ENCODE data around the gene LORICRIN.

The LORICRIN gene

DNA sequence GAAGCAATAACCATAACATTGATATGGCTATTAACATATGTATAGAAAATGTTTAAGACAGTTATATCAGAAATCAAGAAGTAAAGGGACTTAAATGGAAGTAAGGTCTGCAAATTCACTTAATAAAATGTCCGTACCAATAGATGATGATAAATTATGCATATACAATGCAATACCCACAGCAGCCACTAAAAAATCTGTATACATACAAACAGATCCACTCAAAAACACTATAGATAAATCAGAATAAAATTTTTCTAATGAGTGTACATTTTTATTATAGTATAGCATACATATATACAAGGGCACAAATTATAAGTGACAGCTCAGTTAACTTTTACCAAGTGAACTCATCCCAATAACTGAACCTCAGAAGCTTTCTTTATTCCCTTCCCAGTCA, 6.0 kb downstream of the LORICRIN start:
- no peak overlapping the region for H3K27ac ChIP-seq (ENCODE audit: low read length)
- no peak overlapping the region for H3K4me3 ChIP-seq (ENCODE audit: low read length in 2 of 2)
- H3K36me3 ChIP-seq (ENCODE audit: control insufficient read depth in 2 of 2, insufficient read depth in 2 of 2, low read length in 2 of 2) = no peaks in the 10 kb centered on the region
- peaks cover 26 to 40% of the 10 kb centered on the region in 2 donors for H3K27me3 ChIP-seq (ENCODE audit: control insufficient read depth in 1 of 2, insufficient read depth in 2 of 2, low read length in 2 of 2)
- no peak overlapping the region for H3K9ac ChIP-seq (ENCODE audit: low read length in 2 of 2)
- H3K9me3 ChIP-seq (ENCODE audit: control insufficient read depth in 2 of 2, low read length in 2 of 2) = no peaks in the 10 kb centered on the region
- H3K4me1 ChIP-seq (ENCODE audit: control insufficient read depth, insufficient read depth, low read length) = peaks cover 10% of the 10 kb centered on the region

GRCh38 chr1:153271711-153272110, 12.2 kb downstream of the LORICRIN start:
- no peak overlapping the region for H3K27ac ChIP-seq (ENCODE audit: low read length)
- no peak overlapping the region for H3K9ac ChIP-seq (ENCODE audit: low read length in 2 of 2)
- H3K27me3 ChIP-seq (ENCODE audit: control insufficient read depth in 1 of 2, insufficient read depth in 2 of 2, low read length in 2 of 2) = peaks cover 9 to 10% of the 10 kb centered on the region in 2 donors
- no peaks in the 10 kb centered on the region for H3K9me3 ChIP-seq (ENCODE audit: control insufficient read depth in 2 of 2, low read length in 2 of 2)
- no peaks in the 10 kb centered on the region for H3K4me1 ChIP-seq (ENCODE audit: control insufficient read depth, insufficient read depth, low read length)
- H3K4me3 ChIP-seq (ENCODE audit: low read length in 2 of 2) = no peak overlapping the region
- no peaks in the 10 kb centered on the region for H3K36me3 ChIP-seq (ENCODE audit: control insufficient read depth in 2 of 2, insufficient read depth in 2 of 2, low read length in 2 of 2)

DNA sequence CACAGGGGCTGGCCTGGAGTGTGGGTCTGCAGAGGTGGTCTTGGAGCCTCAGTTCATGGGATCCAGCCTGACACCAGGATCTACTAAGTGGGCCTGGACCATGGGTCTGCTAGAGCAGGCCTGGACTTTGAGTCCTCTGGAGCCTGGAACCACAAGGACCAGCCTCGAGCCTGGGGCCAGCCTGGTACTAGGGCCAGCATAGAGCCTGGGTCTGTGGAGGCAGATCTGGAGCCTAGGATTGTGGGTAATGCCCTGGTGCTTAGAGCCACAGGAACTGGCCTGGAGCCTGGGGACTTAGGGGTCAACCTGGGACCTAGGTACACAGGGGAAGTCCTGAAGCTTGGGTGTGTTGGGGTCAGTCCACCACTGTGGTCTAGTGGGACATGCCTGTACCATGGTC, 12.7 kb downstream of the LORICRIN start:
- H3K36me3 ChIP-seq (ENCODE audit: control insufficient read depth in 2 of 2, insufficient read depth in 2 of 2, low read length in 2 of 2) = no peaks in the 10 kb centered on the region
- no peak overlapping the region for H3K27ac ChIP-seq (ENCODE audit: low read length)
- H3K4me1 ChIP-seq (ENCODE audit: control insufficient read depth, insufficient read depth, low read length) = no peaks in the 10 kb centered on the region
- no peaks in the 10 kb centered on the region for H3K9me3 ChIP-seq (ENCODE audit: control insufficient read depth in 2 of 2, low read length in 2 of 2)
- H3K4me3 ChIP-seq (ENCODE audit: low read length in 2 of 2) = no peak overlapping the region
- H3K9ac ChIP-seq (ENCODE audit: low read length in 2 of 2) = no peak overlapping the region
- peaks cover 9 to 10% of the 10 kb centered on the region in 2 donors for H3K27me3 ChIP-seq (ENCODE audit: control insufficient read depth in 1 of 2, insufficient read depth in 2 of 2, low read length in 2 of 2)

DNA sequence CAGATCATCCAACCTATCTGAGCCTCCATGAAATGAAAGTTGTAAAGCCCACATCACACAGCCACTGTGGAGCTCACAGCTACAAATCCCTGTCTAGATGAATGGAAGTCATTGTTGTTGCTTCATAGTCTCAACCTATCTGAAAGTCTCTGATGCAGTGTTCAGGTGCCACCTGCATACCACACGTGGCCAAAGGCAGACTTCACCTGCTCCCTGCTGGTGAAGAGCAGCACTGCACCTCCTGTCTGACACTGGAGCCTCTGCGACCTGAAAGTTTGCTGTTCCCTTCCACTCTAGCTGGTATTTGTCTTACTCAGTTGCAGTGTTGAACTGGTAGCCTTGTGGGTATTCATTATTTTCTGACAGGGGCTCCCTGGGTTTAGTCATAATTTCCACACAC, 18.4 kb downstream of the LORICRIN start:
- Histone ChIP-seq H3K27ac (ENCODE audit: low read length) (no peak overlapping the region), H3K27me3 (ENCODE audit: control insufficient read depth in 1 of 2, insufficient read depth in 2 of 2, low read length in 2 of 2) (peaks cover under 1 to 5% of the 10 kb centered on the region in 2 donors), H3K4me3 (ENCODE audit: low read length in 2 of 2) (no peak overlapping the region)

DNA sequence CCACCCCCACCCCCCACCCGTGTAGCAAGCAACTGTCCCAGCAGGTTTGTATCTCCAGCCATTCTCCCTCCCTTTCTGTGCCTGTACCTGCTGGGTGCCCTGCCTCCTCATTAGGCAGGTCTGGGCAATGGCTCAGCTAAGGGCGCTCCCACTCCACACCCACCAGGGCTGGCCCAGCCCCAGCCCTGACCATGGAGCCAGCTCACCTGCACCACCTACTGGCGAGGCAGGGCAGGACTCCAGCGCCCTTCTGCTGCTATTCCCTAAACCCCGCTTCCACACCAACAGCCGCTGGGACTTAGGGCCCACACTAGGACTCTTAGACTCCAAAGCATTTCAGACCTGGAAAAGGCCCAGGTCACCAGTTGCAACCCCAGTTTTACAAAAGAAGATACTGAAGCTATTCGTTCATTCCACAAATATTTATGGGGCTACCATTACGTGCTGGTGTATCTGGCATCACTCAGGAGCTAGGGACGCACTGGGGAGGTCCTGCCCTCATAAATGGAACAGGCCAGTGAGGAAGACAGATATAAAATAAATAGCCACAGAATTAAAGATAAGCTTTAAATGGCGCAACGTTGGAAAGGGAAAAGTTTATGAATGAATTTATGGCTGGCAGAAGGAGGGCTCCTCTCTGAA, 29.3 kb downstream of the LORICRIN start:
- no peaks in the 10 kb centered on the region for H3K9me3 ChIP-seq (ENCODE audit: control insufficient read depth in 2 of 2, low read length in 2 of 2)
- H3K27ac ChIP-seq (ENCODE audit: low read length) = no peak overlapping the region
- H3K4me3 ChIP-seq (ENCODE audit: low read length in 2 of 2) = no peak overlapping the region
- no peaks in the 10 kb centered on the region for H3K36me3 ChIP-seq (ENCODE audit: control insufficient read depth in 2 of 2, insufficient read depth in 2 of 2, low read length in 2 of 2)
- peaks cover 3 to 8% of the 10 kb centered on the region in 2 donors for H3K27me3 ChIP-seq (ENCODE audit: control insufficient read depth in 1 of 2, insufficient read depth in 2 of 2, low read length in 2 of 2)
- H3K4me1 ChIP-seq (ENCODE audit: control insufficient read depth, insufficient read depth, low read length) = no peaks in the 10 kb centered on the region
- H3K9ac ChIP-seq (ENCODE audit: low read length in 2 of 2) = no peak overlapping the region

More for the DNA sequence above, 18.4 kb downstream of the LORICRIN start:
- Histone ChIP-seq H3K4me1 (ENCODE audit: control insufficient read depth, insufficient read depth, low read length) (no peaks in the 10 kb centered on the region), H3K9ac (ENCODE audit: low read length in 2 of 2) (no peak overlapping the region), H3K9me3 (ENCODE audit: control insufficient read depth in 2 of 2, low read length in 2 of 2) (no peaks in the 10 kb centered on the region), H3K36me3 (ENCODE audit: control insufficient read depth in 2 of 2, insufficient read depth in 2 of 2, low read length in 2 of 2) (no peaks in the 10 kb centered on the region)

DNA sequence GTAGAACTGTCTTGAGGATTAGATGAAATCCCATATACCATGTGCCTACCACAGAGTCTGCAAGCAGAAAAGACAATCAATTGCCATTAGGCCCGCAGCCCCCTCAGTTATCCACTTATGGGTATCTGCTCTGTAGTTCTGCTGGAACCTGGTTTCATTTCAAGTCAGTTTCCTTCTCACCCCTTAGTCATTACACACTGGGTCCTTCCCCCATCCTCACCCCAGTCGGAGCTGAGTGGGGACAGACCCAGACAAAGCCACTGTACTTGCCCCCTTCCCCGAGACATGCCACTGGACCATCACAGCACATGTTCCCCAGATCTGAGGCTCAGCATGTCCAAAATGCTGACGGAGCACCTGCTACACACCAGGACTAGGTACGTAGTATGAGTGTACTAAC, 32.0 kb downstream of the LORICRIN start:
- H3K4me3 ChIP-seq (ENCODE audit: low read length in 2 of 2) = no peak overlapping the region
- H3K9me3 ChIP-seq (ENCODE audit: control insufficient read depth in 2 of 2, low read length in 2 of 2) = no peaks in the 10 kb centered on the region
- H3K36me3 ChIP-seq (ENCODE audit: control insufficient read depth in 2 of 2, insufficient read depth in 2 of 2, low read length in 2 of 2) = no peaks in the 10 kb centered on the region
- H3K4me1 ChIP-seq (ENCODE audit: control insufficient read depth, insufficient read depth, low read length) = no peaks in the 10 kb centered on the region
- no peak overlapping the region for H3K27ac ChIP-seq (ENCODE audit: low read length)
- no peak overlapping the region for H3K9ac ChIP-seq (ENCODE audit: low read length in 2 of 2)
- H3K27me3 ChIP-seq (ENCODE audit: control insufficient read depth in 1 of 2, insufficient read depth in 2 of 2, low read length in 2 of 2) = peaks cover 3 to 10% of the 10 kb centered on the region in 2 donors

DNA sequence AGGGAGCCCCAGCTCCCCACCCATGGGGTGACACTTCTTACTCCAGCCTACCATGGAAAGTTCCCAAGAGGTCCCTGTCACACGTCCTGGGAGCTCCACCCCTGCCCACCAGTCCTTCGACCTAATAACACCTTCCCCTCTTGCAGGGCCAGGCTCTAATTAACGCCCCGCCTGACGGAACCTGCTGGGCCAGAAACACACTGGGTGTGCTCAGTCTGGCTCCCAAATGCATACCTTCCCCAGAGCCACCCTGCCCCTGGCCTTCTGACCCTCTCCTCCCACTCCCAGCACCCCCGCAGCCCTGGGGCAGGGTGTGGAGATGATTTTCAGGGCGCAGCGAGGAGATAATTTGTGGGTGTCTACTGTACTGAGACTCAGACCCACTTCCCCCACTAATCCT, 32.7 kb downstream of the LORICRIN start:
- no peaks in the 10 kb centered on the region for H3K9me3 ChIP-seq (ENCODE audit: control insufficient read depth in 2 of 2, low read length in 2 of 2)
- peaks cover 3 to 10% of the 10 kb centered on the region in 2 donors for H3K27me3 ChIP-seq (ENCODE audit: control insufficient read depth in 1 of 2, insufficient read depth in 2 of 2, low read length in 2 of 2)
- no peaks in the 10 kb centered on the region for H3K36me3 ChIP-seq (ENCODE audit: control insufficient read depth in 2 of 2, insufficient read depth in 2 of 2, low read length in 2 of 2)
- H3K9ac ChIP-seq (ENCODE audit: low read length in 2 of 2) = no peak overlapping the region
- H3K27ac ChIP-seq (ENCODE audit: low read length) = no peak overlapping the region
- H3K4me3 ChIP-seq (ENCODE audit: low read length in 2 of 2) = no peak overlapping the region
- no peaks in the 10 kb centered on the region for H3K4me1 ChIP-seq (ENCODE audit: control insufficient read depth, insufficient read depth, low read length)

DNA sequence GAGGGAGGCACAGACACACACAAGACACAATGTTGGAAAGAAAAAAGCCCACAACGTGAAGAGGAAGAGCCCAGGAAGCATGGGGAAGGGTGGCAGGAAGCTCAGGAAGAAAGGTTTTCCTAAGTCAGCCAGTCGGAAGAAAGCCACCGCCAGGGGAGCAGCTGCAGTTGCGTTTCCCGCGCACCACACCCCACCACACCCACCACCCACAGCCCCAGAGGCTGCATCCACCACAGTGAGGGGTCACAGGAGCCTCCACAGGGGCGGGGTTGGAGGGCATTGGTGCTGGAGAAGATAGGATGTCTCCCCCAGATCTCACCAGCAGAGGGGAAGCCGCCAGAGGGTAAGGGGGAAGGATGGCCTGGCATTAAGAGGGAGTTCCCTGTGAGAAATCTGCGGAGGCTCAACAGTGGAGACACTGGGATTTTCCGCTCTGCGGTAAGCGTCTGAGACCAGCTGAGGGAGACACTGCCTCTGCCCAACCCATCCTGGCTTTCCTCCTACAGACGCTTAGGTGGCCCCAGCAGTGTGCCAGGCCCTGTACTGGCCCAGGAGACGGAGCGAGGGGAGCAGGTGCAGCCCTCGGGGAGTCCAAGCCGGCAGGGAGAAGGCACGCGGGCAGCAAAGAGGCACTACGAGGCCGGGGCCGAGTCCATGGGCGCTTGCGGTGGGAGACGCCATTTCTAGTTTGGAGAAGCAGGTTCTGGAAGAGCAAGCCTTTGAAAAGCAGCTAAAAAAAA, 33.4 kb downstream of the LORICRIN start:
- no peak overlapping the region for H3K9ac ChIP-seq (ENCODE audit: low read length in 2 of 2)
- no peaks in the 10 kb centered on the region for H3K9me3 ChIP-seq (ENCODE audit: control insufficient read depth in 2 of 2, low read length in 2 of 2)

GRCh38 chr1:153293480-153293775, 33.9 kb downstream of the LORICRIN start:
- no peaks in the 10 kb centered on the region for H3K4me1 ChIP-seq (ENCODE audit: control insufficient read depth, insufficient read depth, low read length)
- no peak overlapping the region for H3K9ac ChIP-seq (ENCODE audit: low read length in 2 of 2)
- no peaks in the 10 kb centered on the region for H3K36me3 ChIP-seq (ENCODE audit: control insufficient read depth in 2 of 2, insufficient read depth in 2 of 2, low read length in 2 of 2)
- H3K4me3 ChIP-seq (ENCODE audit: low read length in 2 of 2) = no peak overlapping the region
- H3K27ac ChIP-seq (ENCODE audit: low read length) = no peak overlapping the region
- H3K9me3 ChIP-seq (ENCODE audit: control insufficient read depth in 2 of 2, low read length in 2 of 2) = no peaks in the 10 kb centered on the region
- H3K27me3 ChIP-seq (ENCODE audit: control insufficient read depth in 1 of 2, insufficient read depth in 2 of 2, low read length in 2 of 2) = peaks cover 3 to 10% of the 10 kb centered on the region in 2 donors

More for the DNA sequence above, 33.4 kb downstream of the LORICRIN start:
- H3K4me1 ChIP-seq (ENCODE audit: control insufficient read depth, insufficient read depth, low read length) = no peaks in the 10 kb centered on the region
- no peak overlapping the region for H3K27ac ChIP-seq (ENCODE audit: low read length)
- no peak overlapping the region for H3K4me3 ChIP-seq (ENCODE audit: low read length in 2 of 2)
- H3K36me3 ChIP-seq (ENCODE audit: control insufficient read depth in 2 of 2, insufficient read depth in 2 of 2, low read length in 2 of 2) = no peaks in the 10 kb centered on the region
- H3K27me3 ChIP-seq (ENCODE audit: control insufficient read depth in 1 of 2, insufficient read depth in 2 of 2, low read length in 2 of 2) = peaks cover 3 to 10% of the 10 kb centered on the region in 2 donors

- Histone ChIP-seq H3K36me3 (ENCODE audit: control insufficient read depth in 2 of 2, insufficient read depth in 2 of 2, low read length in 2 of 2) (no peaks in the 10 kb centered on the region), H3K27ac (ENCODE audit: low read length) (no peak overlapping the region), H3K4me1 (ENCODE audit: control insufficient read depth, insufficient read depth, low read length) (no peaks in the 10 kb centered on the region), H3K27me3 (ENCODE audit: control insufficient read depth in 1 of 2, insufficient read depth in 2 of 2, low read length in 2 of 2) (peaks cover 3 to 10% of the 10 kb centered on the region in 2 donors), H3K9me3 (ENCODE audit: control insufficient read depth in 2 of 2, low read length in 2 of 2) (no peaks in the 10 kb centered on the region), H3K9ac (ENCODE audit: low read length in 2 of 2) (no peak overlapping the region), H3K4me3 (ENCODE audit: low read length in 2 of 2) (no peak overlapping the region)
These were observed 34.4 kb downstream of the LORICRIN start for GRCh38 chr1:153293851-153294250.

DNA sequence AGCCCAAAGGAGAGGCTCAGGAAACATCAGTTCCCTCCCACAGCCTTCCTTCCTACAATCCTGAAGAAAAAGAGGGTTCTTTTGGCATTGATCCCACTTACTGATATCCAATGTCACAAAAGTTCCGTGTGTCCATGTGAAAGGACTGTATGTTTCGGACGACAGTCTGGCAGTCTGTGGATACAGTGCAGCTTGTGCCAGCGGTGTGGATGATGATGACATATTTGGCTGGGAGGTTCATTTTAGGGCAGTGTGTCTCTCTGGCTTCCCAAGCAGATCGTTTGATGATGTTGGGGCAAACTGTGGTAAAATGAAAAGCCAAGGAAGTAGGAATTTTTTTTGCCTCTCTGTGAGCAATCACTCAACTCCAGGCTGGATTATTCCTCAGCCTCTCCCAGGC, 42.8 kb downstream of the LORICRIN start:
- no peaks in the 10 kb centered on the region for H3K9me3 ChIP-seq (ENCODE audit: control insufficient read depth in 2 of 2, low read length in 2 of 2)
- H3K36me3 ChIP-seq (ENCODE audit: control insufficient read depth in 2 of 2, insufficient read depth in 2 of 2, low read length in 2 of 2) = no peaks in the 10 kb centered on the region
- H3K27me3 ChIP-seq (ENCODE audit: control insufficient read depth in 1 of 2, insufficient read depth in 2 of 2, low read length in 2 of 2) = peaks cover 0 to 6% of the 10 kb centered on the region in 2 donors
- no peak overlapping the region for H3K4me3 ChIP-seq (ENCODE audit: low read length in 2 of 2)
- H3K9ac ChIP-seq (ENCODE audit: low read length in 2 of 2) = no peak overlapping the region
- no peak overlapping the region for H3K27ac ChIP-seq (ENCODE audit: low read length)
- H3K4me1 ChIP-seq (ENCODE audit: control insufficient read depth, insufficient read depth, low read length) = no peaks in the 10 kb centered on the region
